ENCODE measurements around the gene SMARCB1. TPM values are rescaled to one million over a fixed set of nuclear protein-coding genes. Genes with fewer than 3 reads are reported as not detected.

Gene SMARCB1
- total RNA-seq, 1 experiment from 2014 or later, result 86.5 TPM

DNA sequence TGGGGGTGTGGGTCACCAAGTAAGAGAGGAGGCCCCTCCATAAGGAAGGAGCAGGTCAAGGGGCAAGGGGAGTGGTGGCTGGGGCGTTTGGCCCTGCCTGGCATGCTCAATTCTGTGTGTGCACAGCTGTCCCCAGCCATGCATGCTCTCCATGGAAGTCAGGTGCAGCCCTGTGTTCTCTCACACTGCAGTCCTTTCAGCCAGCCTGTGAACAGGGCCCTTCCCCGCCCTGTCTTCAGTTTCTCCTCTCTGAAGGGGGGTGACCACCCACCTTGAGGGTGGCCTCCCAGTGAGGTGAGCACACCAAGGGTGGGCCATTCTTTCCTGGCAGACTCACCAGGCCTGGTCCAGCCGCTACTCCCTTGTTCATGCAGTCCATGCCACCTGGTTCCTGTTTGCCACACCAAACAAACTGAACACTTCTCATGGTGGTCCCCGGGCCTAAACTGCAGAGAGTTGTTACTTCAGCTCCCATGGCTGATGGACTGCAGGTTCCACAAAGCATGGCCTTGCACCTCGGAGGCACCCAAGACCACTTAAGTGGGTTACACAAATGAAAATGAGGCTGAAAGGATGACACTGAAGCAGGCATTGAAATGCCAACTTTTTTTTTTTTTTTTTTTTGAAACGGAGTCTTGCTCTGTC, 17.3 kb upstream of the SMARCB1 start:
- peak; percentile 29 for DNase-seq

DNA sequence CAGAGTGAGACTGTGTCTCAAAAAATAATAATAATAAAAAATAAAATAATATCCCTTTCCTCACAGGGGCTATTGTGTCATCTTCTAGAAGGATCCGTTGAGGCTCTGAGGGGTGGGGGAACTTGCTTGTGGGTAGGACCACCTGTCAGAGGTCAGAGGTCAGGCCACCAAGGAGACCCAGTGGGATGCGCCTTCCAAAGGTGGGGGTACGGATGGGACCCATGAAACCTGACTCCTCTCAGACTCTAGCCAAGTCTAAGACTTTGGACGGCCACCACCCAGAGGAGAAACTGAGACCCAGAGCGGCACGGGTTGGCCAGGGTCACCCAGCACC, 14.5 kb upstream of the SMARCB1 start:
- Histone ChIP-seq H3K36me3 (replicated peaks; ENCODE audit: control insufficient read depth, insufficient read depth, low read length) (no peaks in the 10 kb centered on the region), H3K4me3 (ENCODE audit: insufficient read depth, low read depth, low read length) (peak overlapping the region; percentile 36), H3K27me3 (ENCODE audit: control insufficient read depth, insufficient read depth, low read length) (peaks cover 24% of the 10 kb centered on the region)
- DNase-seq, result no peak

More for the DNA sequence above, 17.3 kb upstream of the SMARCB1 start:
- Histone ChIP-seq H3K36me3 (replicated peaks; ENCODE audit: control insufficient read depth, insufficient read depth, low read length) (no peaks in the 10 kb centered on the region; the same call in 1 of the 2 replicates), H3K27me3 (ENCODE audit: control insufficient read depth, insufficient read depth, low read length) (peaks cover 23% of the 10 kb centered on the region), H3K4me3 (ENCODE audit: insufficient read depth, low read depth, low read length) (no peak overlapping the region)

DNA sequence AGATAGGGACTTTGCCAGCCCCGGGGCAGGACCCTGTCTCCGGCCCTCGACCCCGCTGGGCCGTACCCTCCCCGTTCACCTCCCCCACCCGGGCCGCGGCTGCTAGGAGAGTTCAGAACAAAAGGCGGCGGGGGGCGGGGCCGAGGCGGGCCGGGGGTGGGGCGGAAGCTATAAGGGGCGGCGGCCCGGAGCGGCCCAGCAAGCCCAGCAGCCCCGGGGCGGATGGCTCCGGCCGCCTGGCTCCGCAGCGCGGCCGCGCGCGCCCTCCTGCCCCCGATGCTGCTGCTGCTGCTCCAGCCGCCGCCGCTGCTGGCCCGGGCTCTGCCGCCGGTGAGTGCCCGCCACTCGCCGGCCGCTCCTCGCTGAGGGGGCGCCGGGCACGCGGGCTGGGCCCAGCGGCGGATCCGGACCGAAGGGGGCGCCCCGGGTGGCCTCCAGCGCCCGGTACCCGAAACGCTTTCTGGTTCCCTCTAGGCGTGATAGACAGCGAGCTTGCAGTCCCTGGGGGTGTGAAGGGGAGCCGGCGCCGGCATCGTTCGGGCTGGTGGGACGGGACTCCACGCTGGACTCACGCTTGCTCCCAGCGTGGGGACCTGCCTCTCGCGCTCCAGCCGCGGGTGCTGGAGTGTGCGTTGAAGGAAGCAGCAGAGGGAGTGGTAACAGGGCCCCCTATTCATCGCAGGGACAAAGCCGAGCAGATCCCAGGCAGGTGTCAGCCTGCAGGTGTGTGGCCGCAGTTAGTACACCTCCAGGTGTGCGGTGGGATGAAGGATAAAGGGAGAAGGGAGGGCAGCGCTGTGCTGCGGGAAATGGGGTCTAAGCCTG, 13.9 kb upstream of the SMARCB1 start, which contains the start of gene MMP11:
Gene MMP11 (plus strand): TSS at position 201 of the 825 bp plus-strand sequence. CDS start 22 bp downstream, at position 223.
- H3K4me3 ChIP-seq (ENCODE audit: insufficient read depth, low read depth, low read length), result peak within 1 kb of the TSS; percentile 54
- peak; percentile 96 for DNase-seq
- H3K36me3 ChIP-seq (replicated peaks; ENCODE audit: control insufficient read depth, insufficient read depth, low read length), result no peaks in the 10 kb centered on the region
- peaks cover 24% of the 10 kb centered on the region for H3K27me3 ChIP-seq (ENCODE audit: control insufficient read depth, insufficient read depth, low read length)

DNA sequence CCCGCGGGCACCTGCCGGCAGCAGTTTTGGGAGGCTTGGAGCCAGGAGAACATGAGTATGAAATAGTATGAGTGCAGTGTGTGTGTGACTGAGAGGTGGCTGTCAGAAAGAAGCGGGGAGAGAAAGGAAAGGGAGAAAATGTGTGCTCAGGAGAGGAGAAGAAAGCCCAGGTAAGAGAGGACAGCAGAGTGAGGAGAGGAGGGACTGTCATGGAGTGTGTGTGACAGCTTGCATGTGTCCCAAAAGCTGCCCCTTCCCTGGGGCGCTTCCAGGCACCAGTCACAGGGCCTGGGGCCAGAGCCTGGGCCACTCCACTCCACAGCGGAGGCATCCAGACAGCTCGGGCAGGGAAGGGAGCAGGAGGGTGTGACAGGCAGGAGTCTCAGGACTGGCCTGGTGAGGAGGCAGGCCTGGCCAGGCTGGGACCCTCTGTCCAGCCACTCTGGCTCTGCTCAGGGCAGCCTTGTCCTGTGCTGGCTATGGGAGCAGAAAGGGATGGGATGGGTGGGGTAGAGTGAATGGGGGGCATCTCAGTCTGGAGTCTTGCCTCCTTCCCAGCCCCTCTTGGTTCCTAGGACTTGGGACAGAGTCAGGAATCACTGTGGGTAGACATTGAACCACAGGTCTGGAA, 13.2 kb upstream of the SMARCB1 start:
- H3K4me3 ChIP-seq (ENCODE audit: insufficient read depth, low read depth, low read length), result peak overlapping the region; percentile 54; the same call in 1 of the 2 replicates
- peak; percentile 60 for DNase-seq

DNA sequence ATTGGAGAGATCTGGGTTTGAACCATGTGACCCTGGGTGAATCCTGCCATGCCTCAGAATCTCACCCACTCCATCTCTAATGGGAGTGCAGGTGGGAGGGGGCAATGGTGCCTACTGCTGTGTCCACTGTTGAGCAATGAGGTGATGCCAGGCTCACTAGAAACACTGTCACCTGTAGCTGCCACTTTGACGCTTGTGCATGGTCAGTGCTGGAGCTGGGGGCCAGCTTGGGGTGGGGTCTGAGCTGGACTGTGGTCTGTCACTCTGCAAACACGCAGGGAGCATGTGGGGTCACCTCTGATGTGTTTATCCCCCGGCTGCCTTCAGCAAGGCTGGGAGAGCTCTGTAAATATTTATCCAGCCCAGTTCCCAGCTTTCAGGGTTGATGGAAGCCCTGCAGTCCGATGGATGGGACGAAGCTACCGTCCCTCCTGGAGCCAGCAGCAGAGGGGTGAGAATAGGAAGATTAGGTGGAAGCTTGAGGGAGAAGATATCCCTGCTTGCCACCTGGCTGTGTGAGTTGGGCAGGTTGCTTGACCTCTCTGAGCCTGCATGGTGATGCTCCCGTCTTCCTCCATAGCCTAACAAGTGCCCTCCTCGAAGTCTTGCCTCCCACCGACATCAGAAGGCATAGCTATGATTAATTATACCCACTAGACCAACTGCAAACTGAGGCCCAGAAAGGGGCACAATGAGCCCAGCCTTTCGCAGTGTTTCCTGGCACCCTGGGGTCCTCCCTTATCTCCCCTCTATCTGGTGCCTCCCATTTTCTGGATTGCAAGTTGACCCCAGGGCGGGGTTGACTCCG, 12.4 kb upstream of the SMARCB1 start:
- peaks cover 20% of the 10 kb centered on the region for H3K27me3 ChIP-seq (ENCODE audit: control insufficient read depth, insufficient read depth, low read length)
- H3K36me3 ChIP-seq (replicated peaks; ENCODE audit: control insufficient read depth, insufficient read depth, low read length), result no peaks in the 10 kb centered on the region
- DNase-seq, result no peak
- H3K4me3 ChIP-seq (ENCODE audit: insufficient read depth, low read depth, low read length), result no peak overlapping the region

More for the DNA sequence above, 13.2 kb upstream of the SMARCB1 start:
- Histone ChIP-seq H3K27me3 (ENCODE audit: control insufficient read depth, insufficient read depth, low read length) (peaks cover 24% of the 10 kb centered on the region), H3K36me3 (replicated peaks; ENCODE audit: control insufficient read depth, insufficient read depth, low read length) (no peaks in the 10 kb centered on the region)

DNA sequence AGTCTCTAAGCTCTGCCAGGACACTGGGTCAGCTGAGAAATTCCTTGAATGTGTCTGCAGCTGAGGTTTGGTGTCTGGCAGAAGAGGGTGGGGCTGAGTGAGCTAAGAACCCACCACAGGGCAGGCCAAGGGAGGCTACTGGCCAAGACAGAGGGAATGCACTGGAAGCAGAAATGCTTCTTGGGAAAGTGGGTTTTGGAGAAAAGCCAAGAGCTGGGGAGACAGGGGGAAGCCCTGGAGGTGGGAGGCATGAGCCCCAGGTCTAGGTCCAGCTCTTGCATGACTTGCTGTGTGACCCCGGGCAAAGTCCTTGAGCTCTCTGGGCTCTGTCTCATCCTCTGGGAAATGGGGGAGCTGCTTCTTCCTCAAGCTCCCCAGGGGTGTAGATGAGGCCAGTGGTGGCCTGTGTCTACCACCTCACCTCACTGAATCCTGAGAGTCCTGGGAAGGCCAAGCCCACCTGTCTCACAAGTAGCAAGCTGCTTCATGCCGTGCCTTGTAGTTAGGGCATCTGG, 11.8 kb upstream of the SMARCB1 start:
- Histone ChIP-seq H3K4me3 (ENCODE audit: insufficient read depth, low read depth, low read length) (no peak overlapping the region), H3K27me3 (ENCODE audit: control insufficient read depth, insufficient read depth, low read length) (peaks cover 20% of the 10 kb centered on the region), H3K36me3 (replicated peaks; ENCODE audit: control insufficient read depth, insufficient read depth, low read length) (no peaks in the 10 kb centered on the region)
- no peak for DNase-seq

GRCh38 chr22:23775779-23776375, 10.9 kb upstream of the SMARCB1 start:
- Histone ChIP-seq H3K27me3 (ENCODE audit: control insufficient read depth, insufficient read depth, low read length) (peaks cover 20% of the 10 kb centered on the region), H3K36me3 (replicated peaks; ENCODE audit: control insufficient read depth, insufficient read depth, low read length) (no peaks in the 10 kb centered on the region), H3K4me3 (ENCODE audit: insufficient read depth, low read depth, low read length) (no peak overlapping the region)
- DNase-seq, result no peak

GRCh38 chr22:23777776-23778576, 8.8 kb upstream of the SMARCB1 start:
- no peak for DNase-seq
- no peaks in the 10 kb centered on the region for H3K36me3 ChIP-seq (replicated peaks; ENCODE audit: control insufficient read depth, insufficient read depth, low read length)

GRCh38 chr22:23778577-23778900, 8.2 kb upstream of the SMARCB1 start:
- no peak for DNase-seq
- no peaks in the 10 kb centered on the region for H3K36me3 ChIP-seq (replicated peaks; ENCODE audit: control insufficient read depth, insufficient read depth, low read length)
- peaks cover 10% of the 10 kb centered on the region for H3K27me3 ChIP-seq (ENCODE audit: control insufficient read depth, insufficient read depth, low read length)
- H3K4me3 ChIP-seq (ENCODE audit: insufficient read depth, low read depth, low read length), result no peak overlapping the region

More at GRCh38 chr22:23777776-23778576, 8.8 kb upstream of the SMARCB1 start:
- H3K4me3 ChIP-seq (ENCODE audit: insufficient read depth, low read depth, low read length), result no peak overlapping the region
- peaks cover 15% of the 10 kb centered on the region for H3K27me3 ChIP-seq (ENCODE audit: control insufficient read depth, insufficient read depth, low read length)

DNA sequence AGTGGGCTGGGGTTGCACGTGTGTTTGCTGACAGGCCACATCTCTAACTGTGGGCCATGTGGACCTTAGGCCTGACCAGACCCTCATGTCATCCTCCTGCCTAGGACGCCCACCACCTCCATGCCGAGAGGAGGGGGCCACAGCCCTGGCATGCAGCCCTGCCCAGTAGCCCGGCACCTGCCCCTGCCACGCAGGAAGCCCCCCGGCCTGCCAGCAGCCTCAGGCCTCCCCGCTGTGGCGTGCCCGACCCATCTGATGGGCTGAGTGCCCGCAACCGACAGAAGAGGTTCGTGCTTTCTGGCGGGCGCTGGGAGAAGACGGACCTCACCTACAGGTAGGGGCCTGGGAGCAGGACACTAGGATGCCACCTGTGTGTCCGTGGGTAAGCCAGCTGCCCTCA, 7.7 kb upstream of the SMARCB1 start:
- DNase-seq, result no peak
- Histone ChIP-seq H3K36me3 (replicated peaks; ENCODE audit: control insufficient read depth, insufficient read depth, low read length) (no peaks in the 10 kb centered on the region), H3K27me3 (ENCODE audit: control insufficient read depth, insufficient read depth, low read length) (peaks cover 4% of the 10 kb centered on the region), H3K4me3 (ENCODE audit: insufficient read depth, low read depth, low read length) (no peak overlapping the region)

GRCh38 chr22:23779731-23780130, 7.0 kb upstream of the SMARCB1 start:
- no peaks in the 10 kb centered on the region for H3K36me3 ChIP-seq (replicated peaks; ENCODE audit: control insufficient read depth, insufficient read depth, low read length)
- DNase-seq, result no peak
- no peaks in the 10 kb centered on the region; the same call in 1 of the 2 replicates for H3K27me3 ChIP-seq (ENCODE audit: control insufficient read depth, insufficient read depth, low read length)
- H3K4me3 ChIP-seq (ENCODE audit: insufficient read depth, low read depth, low read length), result no peak overlapping the region

DNA sequence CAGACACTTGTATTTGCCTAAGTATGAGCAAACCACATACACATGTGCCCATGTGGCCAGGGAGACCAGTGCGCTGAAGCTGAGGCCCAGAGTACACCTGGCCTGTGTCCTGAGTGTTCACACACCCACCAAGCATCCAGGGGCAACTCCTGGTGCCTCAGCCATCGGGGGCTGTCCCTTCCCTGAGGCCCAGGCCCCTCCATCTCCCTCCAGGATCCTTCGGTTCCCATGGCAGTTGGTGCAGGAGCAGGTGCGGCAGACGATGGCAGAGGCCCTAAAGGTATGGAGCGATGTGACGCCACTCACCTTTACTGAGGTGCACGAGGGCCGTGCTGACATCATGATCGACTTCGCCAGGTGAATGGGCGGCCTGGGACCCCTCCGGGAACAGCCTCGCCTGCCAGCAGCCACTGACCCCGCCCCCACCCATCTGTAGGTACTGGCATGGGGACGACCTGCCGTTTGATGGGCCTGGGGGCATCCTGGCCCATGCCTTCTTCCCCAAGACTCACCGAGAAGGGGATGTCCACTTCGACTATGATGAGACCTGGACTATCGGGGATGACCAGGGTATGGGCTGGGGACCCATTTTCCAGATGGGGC, 6.5 kb upstream of the SMARCB1 start:
- Histone ChIP-seq H3K27me3 (ENCODE audit: control insufficient read depth, insufficient read depth, low read length) (no peaks in the 10 kb centered on the region; the same call in 1 of the 2 replicates), H3K4me3 (ENCODE audit: insufficient read depth, low read depth, low read length) (no peak overlapping the region), H3K36me3 (replicated peaks; ENCODE audit: control insufficient read depth, insufficient read depth, low read length) (no peaks in the 10 kb centered on the region)
- no peak for DNase-seq

DNA sequence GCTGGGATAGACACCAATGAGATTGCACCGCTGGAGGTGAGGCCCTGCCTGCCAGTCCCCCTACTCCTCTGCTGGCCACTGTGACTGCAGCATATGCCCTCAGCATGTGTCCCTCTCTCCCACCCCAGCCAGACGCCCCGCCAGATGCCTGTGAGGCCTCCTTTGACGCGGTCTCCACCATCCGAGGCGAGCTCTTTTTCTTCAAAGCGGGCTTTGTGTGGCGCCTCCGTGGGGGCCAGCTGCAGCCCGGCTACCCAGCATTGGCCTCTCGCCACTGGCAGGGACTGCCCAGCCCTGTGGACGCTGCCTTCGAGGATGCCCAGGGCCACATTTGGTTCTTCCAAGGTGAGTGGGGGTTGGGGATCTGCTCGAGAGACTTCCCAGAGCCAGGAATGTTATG, 5.7 kb upstream of the SMARCB1 start:
- DNase-seq, result no peak
- Histone ChIP-seq H3K27me3 (ENCODE audit: control insufficient read depth, insufficient read depth, low read length) (no peaks in the 10 kb centered on the region; the same call in 1 of the 2 replicates), H3K36me3 (replicated peaks; ENCODE audit: control insufficient read depth, insufficient read depth, low read length) (no peaks in the 10 kb centered on the region), H3K4me3 (ENCODE audit: insufficient read depth, low read depth, low read length) (no peak overlapping the region)

Measured in H7 (cell line).